DOHH2 (cell line): ENCODE data around the gene CNOT6.

ENCODE experiments used
- H3F3A ChIP-seq: fragments of 200-600 bp; sonication (generic), shearing (Covaris generic); 2 replicates; pipeline ENCODE4 v1.6.0; 2016; ENCODE audit warnings: antibody characterized with exemption, mild to moderate bottlenecking; ENCODE audit not compliant: control insufficient read depth, insufficient read depth
- H3K27ac ChIP-seq: fragments of 200-600 bp; sonication (generic); 2 replicates; pipeline ENCODE4 v1.5.1; 2014; ENCODE audit warnings: low read depth, mild to moderate bottlenecking, low read length, moderate library complexity
- H3K27me3 ChIP-seq: fragments of 200-600 bp; sonication (generic); 2 replicates; pipeline ENCODE4 v1.6.1; 2014; ENCODE audit warnings: mild to moderate bottlenecking, low read length, mixed read lengths; ENCODE audit not compliant: control insufficient read depth
- H3K36me3 ChIP-seq: fragments of 200-600 bp; sonication (generic); 2 replicates; pipeline ENCODE4 v1.6.1; 2014; ENCODE audit warnings: mild to moderate bottlenecking, low read length, moderate library complexity, mixed read lengths; ENCODE audit not compliant: control insufficient read depth
- H3K4me1 ChIP-seq: fragments of 200-600 bp; sonication (generic); 2 replicates; pipeline ENCODE4 v1.6.1; 2014; ENCODE audit warnings: mild to moderate bottlenecking, low read length, mixed read lengths; ENCODE audit not compliant: control insufficient read depth
- H3K4me2 ChIP-seq: fragments of 200-600 bp; sonication (generic); 2 replicates; pipeline ENCODE4 v1.6.0; 2014; ENCODE audit warnings: mild to moderate bottlenecking, low read length, moderate library complexity
- H3K4me3 ChIP-seq: fragments of 200-600 bp; sonication (generic); 2 replicates; pipeline ENCODE4 v1.5.1; 2014; ENCODE audit warnings: mild to moderate bottlenecking, low read length, mixed read lengths
- H3K79me2 ChIP-seq: fragments of 200-600 bp; sonication (generic); 2 replicates; pipeline ENCODE4 v1.6.1; 2014; ENCODE audit warnings: mild to moderate bottlenecking, low read length, mixed read lengths; ENCODE audit not compliant: control insufficient read depth
- H3K9me2 ChIP-seq: fragments of 200-600 bp; sonication (generic); replicated peaks from 2 replicates; pipeline ENCODE4 v1.6.1; 2014; ENCODE audit warnings: mild to moderate bottlenecking, low read length, mixed read lengths; ENCODE audit not compliant: control insufficient read depth
- H3K9me3 ChIP-seq: fragments of 200-600 bp; sonication (generic); 2 replicates; pipeline ENCODE4 v1.6.1; 2014; ENCODE audit warnings: antibody characterized with exemption, low read length, mixed read lengths; ENCODE audit not compliant: control insufficient read depth, insufficient read depth
- H4K20me1 ChIP-seq: fragments of 200-600 bp; sonication (generic); 2 replicates; pipeline ENCODE4 v1.6.0; 2014; ENCODE audit warnings: low read depth, mild to moderate bottlenecking, antibody characterized with exemption, low read length, moderate library complexity; ENCODE audit not compliant: control insufficient read depth, insufficient read depth
- EZH2phosphoT487 ChIP-seq: fragments of 200-600 bp; sonication (generic); IDR thresholded peaks from 2 replicates; pipeline ENCODE4 v1.6.1; 2017; ENCODE audit warnings: borderline replicate concordance, mild to moderate bottlenecking, antibody characterized with exemption, low read length, moderate library complexity, mixed read lengths
- TF ChIP-seq, protein P1 (sequence below): fragments of 200-600 bp; sonication (generic); IDR thresholded peaks from one replicate; pipeline ENCODE4 v1.5.1; 2014; ENCODE audit warnings: antibody characterized with exemption, mild to moderate bottlenecking, low read depth, low read length; ENCODE audit not compliant: poor library complexity, severe bottlenecking

The CNOT6 gene

GRCh38 chr5:180469866-180470265, 24.3 kb upstream of the CNOT6 start:
- H3K27ac ChIP-seq = no peak overlapping the region
- TF ChIP-seq, protein P1, sequence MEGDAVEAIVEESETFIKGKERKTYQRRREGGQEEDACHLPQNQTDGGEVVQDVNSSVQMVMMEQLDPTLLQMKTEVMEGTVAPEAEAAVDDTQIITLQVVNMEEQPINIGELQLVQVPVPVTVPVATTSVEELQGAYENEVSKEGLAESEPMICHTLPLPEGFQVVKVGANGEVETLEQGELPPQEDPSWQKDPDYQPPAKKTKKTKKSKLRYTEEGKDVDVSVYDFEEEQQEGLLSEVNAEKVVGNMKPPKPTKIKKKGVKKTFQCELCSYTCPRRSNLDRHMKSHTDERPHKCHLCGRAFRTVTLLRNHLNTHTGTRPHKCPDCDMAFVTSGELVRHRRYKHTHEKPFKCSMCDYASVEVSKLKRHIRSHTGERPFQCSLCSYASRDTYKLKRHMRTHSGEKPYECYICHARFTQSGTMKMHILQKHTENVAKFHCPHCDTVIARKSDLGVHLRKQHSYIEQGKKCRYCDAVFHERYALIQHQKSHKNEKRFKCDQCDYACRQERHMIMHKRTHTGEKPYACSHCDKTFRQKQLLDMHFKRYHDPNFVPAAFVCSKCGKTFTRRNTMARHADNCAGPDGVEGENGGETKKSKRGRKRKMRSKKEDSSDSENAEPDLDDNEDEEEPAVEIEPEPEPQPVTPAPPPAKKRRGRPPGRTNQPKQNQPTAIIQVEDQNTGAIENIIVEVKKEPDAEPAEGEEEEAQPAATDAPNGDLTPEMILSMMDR = no peak
- TF ChIP-seq EZH2phosphoT487 = no peak

DNA sequence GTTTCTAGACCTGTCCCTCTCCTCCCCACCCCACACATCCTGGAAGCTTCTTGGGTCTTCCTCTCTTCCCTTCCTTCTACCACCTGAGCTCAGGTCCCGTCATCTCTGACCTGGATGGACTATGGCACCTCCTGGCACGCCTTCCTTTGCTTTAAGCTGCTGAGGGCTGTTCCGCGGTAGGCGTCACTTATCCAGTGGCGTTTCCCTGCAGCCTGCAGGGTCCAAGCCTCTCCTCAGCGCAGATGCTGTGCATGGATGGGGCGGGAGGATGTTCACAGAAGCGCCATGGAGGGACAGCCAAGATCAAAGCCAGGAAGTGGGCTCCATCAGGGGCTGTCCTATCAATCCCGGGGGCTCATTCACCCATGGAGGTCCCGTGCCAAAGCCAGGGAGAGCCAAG, 23.8 kb upstream of the CNOT6 start:
- Histone ChIP-seq H3K9me2 (no peaks in the 10 kb centered on the region), H3K27me3 (peaks cover 3% of the 10 kb centered on the region), H3K4me2 (no peak overlapping the region), H3K79me2 (no peaks in the 10 kb centered on the region), H3K4me3 (no peak overlapping the region), H3K9me3 (no peaks in the 10 kb centered on the region), H3K36me3 (no peaks in the 10 kb centered on the region), H4K20me1 (no peaks in the 10 kb centered on the region), H3K4me1 (no peaks in the 10 kb centered on the region), H3F3A (no peaks in the 10 kb centered on the region), H3K27ac (no peak overlapping the region)
- TF ChIP-seq, protein P1 = no peak
- TF ChIP-seq EZH2phosphoT487 = no peak

More at GRCh38 chr5:180469866-180470265, 24.3 kb upstream of the CNOT6 start:
- Histone ChIP-seq H3K9me3 (no peaks in the 10 kb centered on the region), H3K27me3 (peaks cover 3% of the 10 kb centered on the region), H3K4me2 (no peak overlapping the region), H3F3A (no peaks in the 10 kb centered on the region), H3K9me2 (no peaks in the 10 kb centered on the region), H3K4me3 (no peak overlapping the region), H3K4me1 (no peaks in the 10 kb centered on the region), H3K79me2 (no peaks in the 10 kb centered on the region), H4K20me1 (no peaks in the 10 kb centered on the region), H3K36me3 (no peaks in the 10 kb centered on the region)

DNA sequence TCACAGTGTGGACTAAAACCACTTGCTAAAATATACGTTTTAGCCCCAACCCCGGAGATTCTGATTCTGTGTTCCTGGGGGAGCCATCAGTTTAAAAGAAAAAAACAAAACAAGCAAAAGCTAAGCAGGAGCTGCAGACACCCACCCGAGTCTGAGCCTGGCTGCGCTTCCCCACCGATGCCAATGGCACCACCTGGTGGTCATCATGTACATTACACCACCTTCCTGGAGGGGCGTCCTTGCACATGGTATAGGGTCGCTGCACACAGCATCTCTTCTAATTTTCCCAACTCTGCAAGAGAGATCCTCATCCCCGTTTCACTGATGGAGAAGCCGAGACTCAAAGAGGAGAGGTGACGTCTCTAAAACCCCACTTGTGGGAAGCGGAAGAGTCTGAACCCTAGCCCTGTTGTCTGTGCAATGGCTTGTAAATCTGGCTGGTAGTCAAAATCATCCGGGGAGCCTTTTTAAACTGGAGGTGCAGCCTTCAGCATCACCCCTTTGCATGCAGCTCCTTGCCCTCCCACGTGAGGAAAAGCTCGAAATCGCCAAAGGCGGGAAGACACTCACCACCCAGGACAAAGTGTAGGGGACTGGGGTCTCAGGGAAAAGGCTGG, 23.1 kb upstream of the CNOT6 start:
- Histone ChIP-seq H3K36me3 (no peaks in the 10 kb centered on the region), H3F3A (no peaks in the 10 kb centered on the region), H3K27me3 (peaks cover 3% of the 10 kb centered on the region)

More for the DNA sequence above, 23.1 kb upstream of the CNOT6 start:
- Histone ChIP-seq H3K4me2 (no peak overlapping the region), H4K20me1 (no peaks in the 10 kb centered on the region), H3K79me2 (no peaks in the 10 kb centered on the region), H3K9me3 (no peaks in the 10 kb centered on the region), H3K4me1 (no peaks in the 10 kb centered on the region), H3K9me2 (no peaks in the 10 kb centered on the region), H3K27ac (no peak overlapping the region), H3K4me3 (no peak overlapping the region)
- no peak for TF ChIP-seq EZH2phosphoT487
- TF ChIP-seq, protein P1 = peak; percentile 85
